GM12878 (cell line): ENCODE measurements around the gene EGFL8. TPM values are rescaled to one million over a fixed set of nuclear protein-coding genes. Genes with fewer than 3 reads are reported as not detected.
A peak's percentile ranks its signal among the peaks of the same experiment; 100 is the strongest.

Source experiments
- ATAC-seq: fragments of 200-7000 bp; cut with Tn5 transposase; 3 replicates; pipeline ENCODE4 v1.9.1; 2020; ENCODE audit warnings: mild to moderate bottlenecking, moderate library complexity
- BruUV-seq: library from RNA; stranded (reverse); fragments of 400-500 nt; replicated peaks from 2 replicates; lab custom pipeline; 2021; lab: Mats Ljungman, UMichigan
- CTCF ChIA-PET: fragments of 300-600 bp; sonication (Branson Sonifier 250); formaldehyde crosslinking; extraction: SDS; loops from one replicate; lab custom pipeline; 2021; ENCODE audit warnings: inconsistent platforms; lab: Yijun Ruan, JAX
- POLR2A ChIA-PET: fragments of 350-600 bp; formaldehyde crosslinking; extraction: SDS; loops from one replicate; lab custom pipeline; 2021; ENCODE audit warnings: inconsistent platforms; lab: Charles Lee
- RAD21 ChIA-PET: fragments of 300-600 bp; sonication (Branson Sonifier 250); formaldehyde crosslinking; loops from one replicate; lab custom pipeline; 2023; ENCODE audit warnings: antibody characterized with exemption; ENCODE audit not compliant: unreplicated experiment; lab: Charles Lee
- SMC1A ChIA-PET: fragments of 300-600 bp; sonication (Branson Sonifier 250); formaldehyde crosslinking; loops from one replicate; lab custom pipeline; 2023; ENCODE audit not compliant: unreplicated experiment, uncharacterized antibody; lab: Charles Lee
- DNase-seq: peaks from one replicate; pipeline ENCODE4 v3.0.0-alpha.2; 2011; ENCODE audit warnings: low read depth, low spot score
- FAIRE-seq: peaks from 3 replicates; lab custom pipeline; 2011; peaks lifted over from hg19 to GRCh38; lab: Jason Lieb, UNC
- H2AFZ ChIP-seq: 2 replicates; pipeline ENCODE4 v1.6.0; 2011; ENCODE audit warnings: low read depth, low read length, control low read depth; ENCODE audit not compliant: control insufficient read depth
- H3K27ac ChIP-seq: 2 replicates; pipeline ENCODE4 v1.5.1; 2011; ENCODE audit warnings: control low read depth; ENCODE audit not compliant: control insufficient read depth, insufficient read depth
- H3K27me3 ChIP-seq, 2 experiments: replicated peaks in 1 of 2; 2 replicates each; pipeline versions ENCODE4 v1.6.0 to v1.6.1; 2011; ENCODE audit warnings: low read length in 1 of 2; ENCODE audit not compliant: control insufficient read depth in 2 of 2, insufficient read depth in 2 of 2
- H3K36me3 ChIP-seq, 2 experiments: 2 replicates each; pipeline ENCODE4 v1.5.1; 2011; ENCODE audit warnings: low read length in 1 of 2; ENCODE audit not compliant: control insufficient read depth in 2 of 2, insufficient read depth in 2 of 2
- H3K4me1 ChIP-seq: 2 replicates; pipeline ENCODE4 v1.6.1; 2011; ENCODE audit warnings: mild to moderate bottlenecking, low read length, moderate library complexity, mixed read lengths; ENCODE audit not compliant: control insufficient read depth, insufficient read depth
- H3K4me2 ChIP-seq: 2 replicates; pipeline ENCODE4 v1.6.0; 2011; ENCODE audit warnings: control low read depth; ENCODE audit not compliant: control insufficient read depth, insufficient read depth
- H3K4me3 ChIP-seq: fragments of 200-600 bp; sonication (generic); 2 replicates; pipeline ENCODE4 v1.5.1; 2016
- H3K79me2 ChIP-seq: 2 replicates; pipeline ENCODE4 v1.6.0; 2011; ENCODE audit warnings: low read length; ENCODE audit not compliant: control insufficient read depth, insufficient read depth
- H3K9ac ChIP-seq: 2 replicates; pipeline ENCODE4 v1.8.0; 2011; ENCODE audit warnings: low read length, control low read depth, mixed read lengths; ENCODE audit not compliant: control insufficient read depth, insufficient read depth
- H3K9me3 ChIP-seq: replicated peaks from 3 replicates; pipeline ENCODE4 v1.5.1; 2011; ENCODE audit warnings: mild to moderate bottlenecking, low read length; ENCODE audit not compliant: control insufficient read depth, insufficient read depth
- H4K20me1 ChIP-seq: 2 replicates; pipeline ENCODE4 v1.6.0; 2011; ENCODE audit not compliant: control insufficient read depth, insufficient read depth
- BRCA1 ChIP-seq: IDR thresholded peaks from 2 replicates; pipeline ENCODE4 v1.6.1; 2011; ENCODE audit warnings: low read depth, low read length, improper control_type of control experiment
- DPF2 ChIP-seq: fragments of 450-650 bp; IDR thresholded peaks from 2 replicates; pipeline ENCODE4 v1.6.1; 2017; ENCODE audit warnings: mild to moderate bottlenecking
- GATAD2B ChIP-seq: fragments of 450-650 bp; conservative IDR thresholded peaks from 2 replicates; pipeline ENCODE4 v1.6.1; 2017; ENCODE audit warnings: low read depth, mild to moderate bottlenecking, moderate library complexity
- HCFC1 ChIP-seq: fragments of 150-350 bp; IDR thresholded peaks from 2 replicates; pipeline ENCODE4 v1.6.1; 2014; ENCODE audit warnings: low read length
- MYB ChIP-seq: fragments of 150-350 bp; IDR thresholded peaks from 2 replicates; pipeline ENCODE4 v1.6.1; 2014; ENCODE audit warnings: mild to moderate bottlenecking, low read depth, low read length, borderline replicate concordance
- POLR2A ChIP-seq: IDR thresholded peaks from 2 replicates; pipeline ENCODE4 v1.6.1; 2011; ENCODE audit warnings: low read depth, mild to moderate bottlenecking, low read length
- SMAD5 ChIP-seq: IDR thresholded peaks from 2 replicates; pipeline ENCODE4 v1.6.1; 2016; ENCODE audit warnings: antibody characterized with exemption, low read depth
- SUPT20H ChIP-seq: IDR thresholded peaks from 2 replicates; pipeline ENCODE4 v1.6.1; 2011; ENCODE audit warnings: low read depth, mild to moderate bottlenecking, low read length, moderate library complexity, borderline replicate concordance; ENCODE audit not compliant: control insufficient read depth
- ZBED1 ChIP-seq: IDR thresholded peaks from 2 replicates; pipeline ENCODE4 v1.6.1; 2016; ENCODE audit warnings: borderline replicate concordance
- WGBS: methylation state at CpG from one replicate; pipeline ENCODE4 v1.1.6; 2016; ENCODE audit warnings: low lambda C conversion rate; ENCODE audit not compliant: insufficient replicate concordance, insufficient coverage; ENCODE audit errors: missing lambda C conversion rate; 5-methylcytosine and 5-hydroxymethylcytosine counted together
- in situ Hi-C: fragments of 300-500 bp; cut with MboI; formaldehyde crosslinking; loops from 9 replicates; pipeline ENCODE4 v1.14.3; 2018; ENCODE audit warnings: mixed read lengths
- intact Hi-C: fragments of 100-400 bp; cut with micrococcal nuclease; formaldehyde crosslinking; loops from one replicate; pipeline ENCODE4 v1.14.2; 2022; ENCODE audit not compliant: unreplicated experiment
- polyA plus RNA-seq, 11 experiments: library from polyadenylated mRNA; depleted of rRNA in 4 of 11; unstranded in 6 of 11; stranded (reverse) in 5 of 11; fragments of >200 nt; fragmentation: Nextera tagmentation in 4 of 11; fragmentation: Illumina TruSeq in 1 of 11; extraction: Ambion mirVana in 4 of 11; extraction: Trizol in 1 of 11; gene quantifications; 1 replicate in 1 of 11; 2 replicates in 10 of 11; pipeline versions ENCODE4 v1.2.1 to v1.2.3, GENCODE V29; 2011 to 2016; ENCODE audit warnings: inconsistent platforms in 2 of 11, missing spikeins in 2 of 11, low read depth in 1 of 11
- total RNA-seq, 4 experiments: library from RNA; depleted of rRNA in 3 of 4; stranded (reverse); fragments of >200 nt in 3 of 4; fragmentation: Illumina TruSeq in 1 of 4; extraction: Trizol in 1 of 4; gene quantifications; 2 replicates each; pipeline versions ENCODE4 v1.2.1 to v1.2.3, GENCODE V29; 2013 to 2021
- TF ChIP-seq, protein P1 (sequence below): fragments of 450-650 bp; formaldehyde crosslinking; IDR thresholded peaks from 2 replicates; pipeline ENCODE4 v1.5.0; 2022; ENCODE audit warnings: mild to moderate bottlenecking, missing genetic modification characterization
- TF ChIP-seq, protein P2 (sequence below): fragments of 450-650 bp; formaldehyde crosslinking; IDR thresholded peaks from 2 replicates; pipeline ENCODE4 v1.4.0; 2022; ENCODE audit warnings: mild to moderate bottlenecking, moderate library complexity

The EGFL8 gene
- total and polyA plus RNA-seq, 10 of the 15 experiments (the other 5 are each of a cell fraction or from before 2014, with no cell fraction given) = 0.07 to 3.5 (median 1.4) TPM

DNA sequence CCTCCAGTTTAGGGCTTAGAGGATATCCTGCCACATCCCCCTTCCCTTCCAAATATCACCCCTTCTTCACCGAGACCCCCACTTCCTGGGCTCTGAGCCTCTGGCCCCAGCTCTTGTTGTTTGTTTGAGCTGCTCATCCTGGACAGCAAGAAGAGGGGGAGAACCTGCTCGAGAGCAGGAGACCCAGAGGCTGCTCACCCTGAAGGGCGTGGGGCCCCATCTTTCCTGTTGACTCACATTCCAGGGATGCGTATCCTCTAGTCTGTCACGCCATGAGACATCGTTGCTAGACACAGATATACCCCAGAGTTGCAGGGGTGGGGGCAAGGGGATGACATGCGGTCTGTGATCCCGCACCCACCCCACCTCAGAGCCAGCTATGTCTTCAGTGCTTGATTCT lies 49.6 kb upstream of the EGFL8 start:
- FAIRE-seq (no peak), ATAC-seq (no peak)
- H3K4me2 ChIP-seq = no peak overlapping the region
- no peaks in the 10 kb centered on the region for H3K4me1 ChIP-seq
- H3K9me3 ChIP-seq = no peaks in the 10 kb centered on the region
- in situ Hi-C loops = no loop called here
- SMC1A ChIA-PET = interaction anchor here (0.6 kb wide), 1 partner anchor 215 kb away, joined by 5 read pairs; no protein-coding TSS in a partner anchor
- no peak overlapping the region for H3K4me3 ChIP-seq
- H3K9ac ChIP-seq = no peak overlapping the region
- POLR2A ChIA-PET = interaction anchor here (1.4 kb wide), 1 partner anchor 13 kb away, joined by 3 read pairs; the partner anchor contains the start of gene ATF6B
- H4K20me1 ChIP-seq = no peaks in the 10 kb centered on the region
- intact Hi-C loops = loop anchor here (5.0 to 10.0 kb wide), 2 partner anchors 128 to 670 kb away; no protein-coding TSS in a partner anchor
- no peaks in the 10 kb centered on the region for H3K79me2 ChIP-seq
- H3K27me3 ChIP-seq = no peaks in the 10 kb centered on the region; a peak in 1 of 4 replicates
- TF ChIP-seq ZBED1 (no peak), POLR2A (0 out of 2 replicates have a peak, but pooled peaks have one; percentile 19)
- TF ChIP-seq, all 136 proteins: peak for 1
- no peak for DNase-seq
- Histone ChIP-seq H2AFZ (no peak overlapping the region), H3K36me3 (peaks cover 7 to 19% of the 10 kb centered on the region in 2 experiments), H3K27ac (no peak overlapping the region)
- ChIA-PET RAD21 (interaction anchor here (1.0 kb wide), 1 partner anchor 13 kb away, joined by 3 read pairs; no protein-coding TSS in a partner anchor), CTCF (interaction anchor here (0.8 to 1.2 kb wide), 2 partner anchors 49 to 67 kb away, joined by 3 read pairs; no protein-coding TSS in a partner anchor)
- no TSS peak for BruUV-seq
- 99% methylated on average over 8 of the region's 8 CpGs for WGBS

DNA sequence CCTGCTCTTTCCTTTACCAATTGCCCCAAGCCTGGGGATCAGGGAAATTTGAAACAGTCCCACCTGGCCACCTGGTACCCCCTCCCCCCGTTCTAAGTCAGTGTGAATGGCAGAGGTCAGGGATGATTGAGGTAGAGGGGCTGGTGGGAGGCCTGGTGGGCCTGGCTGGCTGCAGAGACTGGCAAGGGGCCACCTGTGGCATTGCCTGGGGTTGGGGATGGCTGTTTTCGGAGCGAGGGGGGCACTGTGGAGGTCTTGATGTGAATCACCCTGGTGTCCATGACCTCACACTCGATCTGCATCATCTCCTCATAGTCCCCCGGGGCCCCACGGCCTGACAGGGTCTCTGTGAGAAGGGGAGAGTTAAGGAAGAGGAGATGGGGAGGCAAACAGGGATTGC lies 48.8 kb upstream of the EGFL8 start:
- no peaks in the 10 kb centered on the region for H3K9me3 ChIP-seq
- ChIA-PET CTCF (no interaction called here), RAD21 (no interaction called here), SMC1A (interaction anchor here (0.6 kb wide), 1 partner anchor 217 kb away, joined by 4 read pairs; no protein-coding TSS in a partner anchor), POLR2A (interaction anchor here (1.4 kb wide), 1 partner anchor 13 kb away, joined by 3 read pairs; the partner anchor contains the start of gene ATF6B)
- peaks cover 7 to 19% of the 10 kb centered on the region in 2 experiments for H3K36me3 ChIP-seq
- BruUV-seq = TSS peak; percentile 52
- no peaks in the 10 kb centered on the region for H3K27me3 ChIP-seq
- no peaks in the 10 kb centered on the region for H4K20me1 ChIP-seq
- no peaks in the 10 kb centered on the region for H3K79me2 ChIP-seq
- FAIRE-seq (no peak), ATAC-seq (no peak), DNase-seq (no peak)
- H3K27ac ChIP-seq = no peak overlapping the region
- H3K9ac ChIP-seq = no peak overlapping the region
- H3K4me1 ChIP-seq = no peaks in the 10 kb centered on the region
- intact Hi-C loops = loop anchor here (5.0 to 10.0 kb wide), 2 partner anchors 127 to 669 kb away; no protein-coding TSS in a partner anchor
- H3K4me2 ChIP-seq = no peak overlapping the region
- no peak overlapping the region for H2AFZ ChIP-seq
- no peak overlapping the region for H3K4me3 ChIP-seq
- in situ Hi-C loops = no loop called here
- WGBS = 97% methylated on average over 6 of the region's 6 CpGs
- TF ChIP-seq, protein P1, sequence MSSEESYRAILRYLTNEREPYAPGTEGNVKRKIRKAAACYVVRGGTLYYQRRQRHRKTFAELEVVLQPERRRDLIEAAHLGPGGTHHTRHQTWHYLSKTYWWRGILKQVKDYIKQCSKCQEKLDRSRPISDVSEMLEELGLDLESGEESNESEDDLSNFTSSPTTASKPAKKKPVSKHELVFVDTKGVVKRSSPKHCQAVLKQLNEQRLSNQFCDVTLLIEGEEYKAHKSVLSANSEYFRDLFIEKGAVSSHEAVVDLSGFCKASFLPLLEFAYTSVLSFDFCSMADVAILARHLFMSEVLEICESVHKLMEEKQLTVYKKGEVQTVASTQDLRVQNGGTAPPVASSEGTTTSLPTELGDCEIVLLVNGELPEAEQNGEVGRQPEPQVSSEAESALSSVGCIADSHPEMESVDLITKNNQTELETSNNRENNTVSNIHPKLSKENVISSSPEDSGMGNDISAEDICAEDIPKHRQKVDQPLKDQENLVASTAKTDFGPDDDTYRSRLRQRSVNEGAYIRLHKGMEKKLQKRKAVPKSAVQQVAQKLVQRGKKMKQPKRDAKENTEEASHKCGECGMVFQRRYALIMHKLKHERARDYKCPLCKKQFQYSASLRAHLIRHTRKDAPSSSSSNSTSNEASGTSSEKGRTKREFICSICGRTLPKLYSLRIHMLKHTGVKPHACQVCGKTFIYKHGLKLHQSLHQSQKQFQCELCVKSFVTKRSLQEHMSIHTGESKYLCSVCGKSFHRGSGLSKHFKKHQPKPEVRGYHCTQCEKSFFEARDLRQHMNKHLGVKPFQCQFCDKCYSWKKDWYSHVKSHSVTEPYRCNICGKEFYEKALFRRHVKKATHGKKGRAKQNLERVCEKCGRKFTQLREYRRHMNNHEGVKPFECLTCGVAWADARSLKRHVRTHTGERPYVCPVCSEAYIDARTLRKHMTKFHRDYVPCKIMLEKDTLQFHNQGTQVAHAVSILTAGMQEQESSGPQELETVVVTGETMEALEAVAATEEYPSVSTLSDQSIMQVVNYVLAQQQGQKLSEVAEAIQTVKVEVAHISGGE (CRISPR knock-in tag) = no peak
- no peak for TF ChIP-seq GATAD2B
- no peak for TF ChIP-seq BRCA1
- TF ChIP-seq DPF2 = no peak
- no peak for TF ChIP-seq SMAD5
- TF ChIP-seq, protein P2, sequence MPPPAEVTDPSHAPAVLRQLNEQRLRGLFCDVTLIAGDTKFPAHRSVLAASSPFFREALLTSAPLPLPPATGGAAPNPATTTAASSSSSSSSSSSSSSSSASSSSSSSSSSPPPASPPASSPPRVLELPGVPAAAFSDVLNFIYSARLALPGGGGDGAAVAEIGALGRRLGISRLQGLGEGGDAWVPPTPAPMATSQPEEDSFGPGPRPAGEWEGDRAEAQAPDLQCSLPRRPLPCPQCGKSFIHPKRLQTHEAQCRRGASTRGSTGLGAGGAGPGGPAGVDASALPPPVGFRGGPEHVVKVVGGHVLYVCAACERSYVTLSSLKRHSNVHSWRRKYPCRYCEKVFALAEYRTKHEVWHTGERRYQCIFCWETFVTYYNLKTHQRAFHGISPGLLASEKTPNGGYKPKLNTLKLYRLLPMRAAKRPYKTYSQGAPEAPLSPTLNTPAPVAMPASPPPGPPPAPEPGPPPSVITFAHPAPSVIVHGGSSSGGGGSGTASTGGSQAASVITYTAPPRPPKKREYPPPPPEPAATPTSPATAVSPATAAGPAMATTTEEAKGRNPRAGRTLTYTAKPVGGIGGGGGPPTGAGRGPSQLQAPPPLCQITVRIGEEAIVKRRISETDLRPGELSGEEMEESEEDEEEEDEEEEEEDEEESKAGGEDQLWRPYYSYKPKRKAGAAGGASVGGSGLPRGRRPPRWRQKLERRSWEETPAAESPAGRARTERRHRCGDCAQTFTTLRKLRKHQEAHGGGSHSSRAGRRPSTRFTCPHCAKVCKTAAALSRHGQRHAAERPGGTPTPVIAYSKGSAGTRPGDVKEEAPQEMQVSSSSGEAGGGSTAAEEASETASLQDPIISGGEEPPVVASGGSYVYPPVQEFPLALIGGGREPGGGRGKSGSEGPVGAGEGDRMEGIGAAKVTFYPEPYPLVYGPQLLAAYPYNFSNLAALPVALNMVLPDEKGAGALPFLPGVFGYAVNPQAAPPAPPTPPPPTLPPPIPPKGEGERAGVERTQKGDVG (CRISPR knock-in tag) = no peak
- no peak for TF ChIP-seq HCFC1
- no peak for TF ChIP-seq MYB
- no peak for TF ChIP-seq SUPT20H
